Measurements from ENCODE around the gene STPG2. TPM values are rescaled to one million over a fixed set of nuclear protein-coding genes. Genes with fewer than 3 reads are reported as not detected.

The STPG2 gene
- total and polyA plus RNA-seq, 9 donors = 0.06 to 1.3 (median 0.53) TPM; not detected in 1

- no peaks in the 10 kb centered on the region for H3K4me1 ChIP-seq (ENCODE audit: insufficient read depth)
- TF ChIP-seq POLR2A (IDR thresholded peaks at IDR 0.05) = no peak
- no peak for TF ChIP-seq CTCF (IDR thresholded peaks at IDR 0.05)
- TF ChIP-seq EP300 (IDR thresholded peaks at IDR 0.05) = no peak
- H3K9me3 ChIP-seq = no peaks in the 10 kb centered on the region
- H3K36me3 ChIP-seq = no peaks in the 10 kb centered on the region
- H3K27ac ChIP-seq = no peak overlapping the region
- H3K4me3 ChIP-seq = no peak overlapping the region
- WGBS, 3 donors = 64 to 92% (median 84%) methylated on average over 1 of the region's 1 CpG
- no peaks in the 10 kb centered on the region for H3K27me3 ChIP-seq
- no peak for DNase-seq
- intact Hi-C loops (cut with DNase I) = no loop called here
Measured at GRCh38 chr4:97752599-97752998, 390.7 kb downstream of the STPG2 start.

GRCh38 chr4:97747945-97748344 is 395.3 kb downstream of the STPG2 start:
- 61 to 68% (median 67%) methylated on average over 3 of the region's 3 CpGs for WGBS, 3 donors
- Histone ChIP-seq H3K9me3 (no peaks in the 10 kb centered on the region), H3K27me3 (no peaks in the 10 kb centered on the region), H3K4me3 (no peak overlapping the region), H3K4me1 (ENCODE audit: insufficient read depth) (no peaks in the 10 kb centered on the region), H3K27ac (no peak overlapping the region), H3K36me3 (no peaks in the 10 kb centered on the region)
- no peak for TF ChIP-seq CTCF (IDR thresholded peaks at IDR 0.05)
- TF ChIP-seq EP300 (IDR thresholded peaks at IDR 0.05) = no peak
- no peak for TF ChIP-seq POLR2A (IDR thresholded peaks at IDR 0.05)
- intact Hi-C loops (cut with DNase I) = no loop called here
- no peak for DNase-seq

GRCh38 chr4:97720869-97721432 is 422.3 kb downstream of the STPG2 start:
- intact Hi-C loops (cut with DNase I) = no loop called here
- no peak for DNase-seq
- Histone ChIP-seq H3K27ac (no peak overlapping the region), H3K27me3 (no peaks in the 10 kb centered on the region), H3K36me3 (no peaks in the 10 kb centered on the region), H3K4me3 (no peak overlapping the region), H3K9me3 (no peaks in the 10 kb centered on the region), H3K4me1 (ENCODE audit: insufficient read depth) (no peaks in the 10 kb centered on the region)
- TF ChIP-seq POLR2A (IDR thresholded peaks at IDR 0.05) = no peak
- no peak for TF ChIP-seq EP300 (IDR thresholded peaks at IDR 0.05)
- TF ChIP-seq CTCF (IDR thresholded peaks at IDR 0.05) = no peak
- WGBS, 3 donors = 1 to 7% (median 5%) methylated on average over 4 of the region's 4 CpGs

GRCh38 chr4:97691111-97691605 is 452.1 kb downstream of the STPG2 start:
- whole genome bisulfite sequencing, 3 donors = 67 to 77% (median 75%) methylated on average over 3 of the region's 3 CpGs

More at GRCh38 chr4:97691111-97691605, 452.1 kb downstream of the STPG2 start:
- H3K4me3 ChIP-seq = no peak overlapping the region
- no peak for DNase-seq
- H3K27me3 ChIP-seq = no peaks in the 10 kb centered on the region
- H3K27ac ChIP-seq = no peak overlapping the region
- no peak for TF ChIP-seq CTCF (IDR thresholded peaks at IDR 0.05)
- TF ChIP-seq POLR2A (IDR thresholded peaks at IDR 0.05) = no peak
- TF ChIP-seq EP300 (IDR thresholded peaks at IDR 0.05) = no peak
- intact Hi-C loops (cut with DNase I) = no loop called here
- H3K9me3 ChIP-seq = no peaks in the 10 kb centered on the region
- H3K36me3 ChIP-seq = no peaks in the 10 kb centered on the region
- no peaks in the 10 kb centered on the region for H3K4me1 ChIP-seq (ENCODE audit: insufficient read depth)

Measured in ovary (tissue), 9 donors.